HepG2 (cell line): ENCODE data around the gene EFCAB8. TPM values are rescaled to one million over a fixed set of nuclear protein-coding genes. Genes with fewer than 3 reads are reported as not detected.

Experiments
- CREBL2 ChIP-seq: sonication (generic); formaldehyde crosslinking; IDR thresholded peaks from 2 replicates; pipeline ENCODE4 v1.8.1; 2023; ENCODE audit warnings: missing genetic modification reagents, mild to moderate bottlenecking, borderline replicate concordance
- DNMT3B ChIP-seq: conservative IDR thresholded peaks from 2 replicates; pipeline ENCODE4 v1.6.1; 2016; ENCODE audit warnings: missing biosample characterization, control low read depth
- E2F5 ChIP-seq: sonication (generic); formaldehyde crosslinking; conservative IDR thresholded peaks from 2 replicates; pipeline ENCODE4 v1.4.0; 2020; ENCODE audit warnings: missing genetic modification reagents
- ELF3 ChIP-seq: IDR thresholded peaks from 2 replicates; pipeline ENCODE4 v1.6.1; 2016; ENCODE audit warnings: missing genetic modification reagents, missing compliant biosample characterization
- ETS1 ChIP-seq: sonication (generic); formaldehyde crosslinking; IDR thresholded peaks from 2 replicates; pipeline ENCODE4 v1.4.0; 2020; ENCODE audit warnings: missing genetic modification reagents
- KLF13 ChIP-seq: sonication (generic); formaldehyde crosslinking; IDR thresholded peaks from 2 replicates; pipeline ENCODE4 v1.4.0; 2020; ENCODE audit warnings: mild to moderate bottlenecking, missing genetic modification reagents
- NCOR1 ChIP-seq: fragments of 200-600 bp; sonication (generic); IDR thresholded peaks from 2 replicates; pipeline ENCODE4 v1.7.0; 2017; ENCODE audit warnings: antibody characterized with exemption, low read length, borderline replicate concordance
- PRDM15 ChIP-seq: sonication (generic); formaldehyde crosslinking; IDR thresholded peaks from 2 replicates; pipeline ENCODE4 v1.4.0; 2020; ENCODE audit warnings: missing genetic modification reagents
- SALL1 ChIP-seq: sonication (generic); formaldehyde crosslinking; IDR thresholded peaks from 2 replicates; pipeline ENCODE4 v1.8.0; 2022; ENCODE audit warnings: mild to moderate bottlenecking, missing genetic modification reagents
- TARDBP ChIP-seq: sonication (generic); formaldehyde crosslinking; IDR thresholded peaks from 2 replicates; pipeline ENCODE4 v1.8.0; 2022; ENCODE audit warnings: mild to moderate bottlenecking, missing genetic modification reagents
- TEAD2 ChIP-seq: sonication (generic); formaldehyde crosslinking; IDR thresholded peaks from 2 replicates; pipeline ENCODE4 v1.9.0; 2021; ENCODE audit warnings: missing genetic modification reagents
- TEF ChIP-seq: sonication (generic); formaldehyde crosslinking; IDR thresholded peaks from 2 replicates; pipeline ENCODE4 v1.5.0; 2020; ENCODE audit warnings: missing genetic modification reagents
- TP53 ChIP-seq: sonication (generic); formaldehyde crosslinking; conservative IDR thresholded peaks from 2 replicates; pipeline ENCODE4 v1.4.0; 2020; ENCODE audit warnings: missing genetic modification reagents
- ZFP36L2 ChIP-seq: sonication (generic); formaldehyde crosslinking; IDR thresholded peaks from 2 replicates; pipeline ENCODE4 v1.4.0; 2020; ENCODE audit warnings: missing genetic modification reagents
- ZNF446 ChIP-seq: sonication (generic); formaldehyde crosslinking; IDR thresholded peaks from 2 replicates; pipeline ENCODE4 v1.5.0; 2020; ENCODE audit warnings: mild to moderate bottlenecking, missing genetic modification reagents
- ZNF710 ChIP-seq: sonication (generic); formaldehyde crosslinking; IDR thresholded peaks from 2 replicates; pipeline ENCODE4 v1.5.0; 2020; ENCODE audit warnings: mild to moderate bottlenecking, missing genetic modification reagents, borderline replicate concordance
- ZNF749 ChIP-seq: sonication (generic); formaldehyde crosslinking; IDR thresholded peaks from 2 replicates; pipeline ENCODE4 v1.8.0; 2022; ENCODE audit warnings: mild to moderate bottlenecking, missing genetic modification reagents, moderate library complexity, borderline replicate concordance
- ZSCAN21 ChIP-seq: sonication (generic); formaldehyde crosslinking; IDR thresholded peaks from 2 replicates; pipeline ENCODE4 v1.8.0; 2022; ENCODE audit warnings: mild to moderate bottlenecking, missing genetic modification reagents, moderate library complexity, borderline replicate concordance
- polyA plus RNA-seq, 8 experiments: library from polyadenylated mRNA; depleted of rRNA in 3 of 8; stranded (reverse) in 7 of 8; unstranded in 1 of 8; fragments of >200 nt; fragmentation: Illumina TruSeq in 4 of 8; extraction: Trizol in 4 of 8; gene quantifications; 2 replicates each; pipeline versions ENCODE4 v1.2.1 to v1.2.3, GENCODE V29; 2011 to 2016; ENCODE audit warnings: low read depth in 4 of 8, missing spikeins in 1 of 8, mixed read lengths in 1 of 8; ENCODE audit not compliant: insufficient read depth in 1 of 8
- total RNA-seq, 5 experiments: library from RNA; depleted of rRNA; stranded (reverse); fragments of >200 nt; fragmentation: Illumina TruSeq; extraction: Trizol; gene quantifications; 2 replicates each; pipeline ENCODE4 v1.2.3, GENCODE V29; 2016; ENCODE audit warnings: low read depth in 1 of 5

EFCAB8 gene
- total and polyA plus RNA-seq, 2 of the 13 experiments (the other 11 are each of a cell fraction or from before 2014, with no cell fraction given), result 0.15 to 0.22 TPM

- TF ChIP-seq TEF (CRISPR knock-in tag), result no peak
- no peak for TF ChIP-seq E2F5 (CRISPR knock-in tag)
- no peak for TF ChIP-seq TEAD2 (CRISPR knock-in tag)
- TF ChIP-seq KLF13 (CRISPR knock-in tag), result no peak
- no peak for TF ChIP-seq CREBL2 (CRISPR knock-in tag)
- TF ChIP-seq ELF3, result no peak
- no peak for TF ChIP-seq PRDM15 (CRISPR knock-in tag)
- TF ChIP-seq DNMT3B (CRISPR knock-in tag), result no peak
- TF ChIP-seq ZNF749 (CRISPR knock-in tag), result no peak
- no peak for TF ChIP-seq ETS1 (CRISPR knock-in tag)
- no peak for TF ChIP-seq TARDBP (CRISPR knock-in tag)
- TF ChIP-seq ZNF710 (CRISPR knock-in tag), result no peak
- TF ChIP-seq NCOR1, result no peak
- no peak for TF ChIP-seq TP53 (CRISPR knock-in tag)
- no peak; the same call in 1 of the 2 replicates for TF ChIP-seq SALL1
- no peak for TF ChIP-seq ZFP36L2 (CRISPR knock-in tag)
- TF ChIP-seq ZSCAN21 (CRISPR knock-in tag), result no peak
- TF ChIP-seq ZNF446 (CRISPR knock-in tag), result no peak
Measured at GRCh38 chr20:32902456-32903420, 44.0 kb downstream of the EFCAB8 start (continued).
